AG04450 (cell line): ENCODE data around the gene PPP5C. TPM values are rescaled to one million over a fixed set of nuclear protein-coding genes. Genes with fewer than 3 reads are reported as not detected.
"Not testable (repeated sequence)": the region's sequence is repeated elsewhere in the genome, so short reads cannot be mapped to it uniquely, and the experiment has no call there.

Experiments
- CTCF ChIA-PET: fragments of 300-600, 350-600 bp; formaldehyde crosslinking; extraction: SDS; loops from one replicate; lab custom pipeline; 2022; ENCODE audit warnings: antibody characterized with exemption, inconsistent platforms; lab: Charles Lee
- POLR2A ChIA-PET: fragments of 350-600 bp; formaldehyde crosslinking; extraction: SDS; loops from one replicate; lab custom pipeline; 2021; ENCODE audit warnings: antibody characterized with exemption, inconsistent platforms; lab: Yijun Ruan, JAX
- DNase-seq: peaks from one replicate; pipeline ENCODE4 v3.0.0-alpha.2; 2011; ENCODE audit warnings: low read depth, low spot score
- H3K27ac ChIP-seq: one replicate; pipeline ENCODE4 v1.5.1; 2012; ENCODE audit warnings: low read depth, low read length, control low read depth
- H3K27me3 ChIP-seq: one replicate; pipeline ENCODE4 v1.6.0; 2012; ENCODE audit warnings: low read length; ENCODE audit not compliant: control insufficient read depth, insufficient read depth
- H3K4me3 ChIP-seq: 2 replicates; pipeline ENCODE4 v1.5.1; 2011; ENCODE audit warnings: mild to moderate bottlenecking, low read depth, low read length, control low read depth
- H3K9me3 ChIP-seq: 2 replicates; pipeline ENCODE4 v1.5.1; 2012; ENCODE audit warnings: low read length; ENCODE audit not compliant: control insufficient read depth, insufficient read depth
- polyA plus RNA-seq: library from polyadenylated mRNA; depleted of rRNA; stranded (reverse); fragments of >200 nt; gene quantifications from 2 replicates; pipeline ENCODE4 v1.2.3, GENCODE V29; 2011
- TF ChIP-seq, protein P1 (sequence below): IDR thresholded peaks from 2 replicates; pipeline ENCODE4 v1.5.1; 2011; ENCODE audit warnings: low read depth, low read length, control low read depth, inconsistent platforms

PPP5C gene
- polyA plus RNA-seq, 1 experiment = 73.7 TPM

GRCh38 chr19:46392837-46393236, 46.0 kb downstream of the PPP5C start:
- H3K4me3 ChIP-seq = no peak overlapping the region; the same call in 1 of the 2 replicates
- peak overlapping the region; percentile 78 for H3K27ac ChIP-seq
- DNase-seq = no peak
- POLR2A ChIA-PET = interaction anchor here (0.6 kb wide), 1 partner anchor 397 kb away, joined by 4 read pairs; no protein-coding TSS in a partner anchor
- peaks cover 27% of the 10 kb centered on the region for H3K9me3 ChIP-seq
- CTCF ChIA-PET = no interaction called here
- TF ChIP-seq, protein P1, sequence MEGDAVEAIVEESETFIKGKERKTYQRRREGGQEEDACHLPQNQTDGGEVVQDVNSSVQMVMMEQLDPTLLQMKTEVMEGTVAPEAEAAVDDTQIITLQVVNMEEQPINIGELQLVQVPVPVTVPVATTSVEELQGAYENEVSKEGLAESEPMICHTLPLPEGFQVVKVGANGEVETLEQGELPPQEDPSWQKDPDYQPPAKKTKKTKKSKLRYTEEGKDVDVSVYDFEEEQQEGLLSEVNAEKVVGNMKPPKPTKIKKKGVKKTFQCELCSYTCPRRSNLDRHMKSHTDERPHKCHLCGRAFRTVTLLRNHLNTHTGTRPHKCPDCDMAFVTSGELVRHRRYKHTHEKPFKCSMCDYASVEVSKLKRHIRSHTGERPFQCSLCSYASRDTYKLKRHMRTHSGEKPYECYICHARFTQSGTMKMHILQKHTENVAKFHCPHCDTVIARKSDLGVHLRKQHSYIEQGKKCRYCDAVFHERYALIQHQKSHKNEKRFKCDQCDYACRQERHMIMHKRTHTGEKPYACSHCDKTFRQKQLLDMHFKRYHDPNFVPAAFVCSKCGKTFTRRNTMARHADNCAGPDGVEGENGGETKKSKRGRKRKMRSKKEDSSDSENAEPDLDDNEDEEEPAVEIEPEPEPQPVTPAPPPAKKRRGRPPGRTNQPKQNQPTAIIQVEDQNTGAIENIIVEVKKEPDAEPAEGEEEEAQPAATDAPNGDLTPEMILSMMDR = no peak
- no peaks in the 10 kb centered on the region for H3K27me3 ChIP-seq

GRCh38 chr19:46393456-46394401, 46.8 kb downstream of the PPP5C start:
- ChIA-PET CTCF (interaction anchor here (2.3 to 3.9 kb wide), 6 partner anchors 7 to 149 kb away, joined by 13 to 103 read pairs (median 22); no protein-coding TSS in a partner anchor), POLR2A (no interaction called here)
- Histone ChIP-seq H3K9me3 (peaks cover 19% of the 10 kb centered on the region), H3K27me3 (no peaks in the 10 kb centered on the region), H3K27ac (no peak overlapping the region), H3K4me3 (no peak overlapping the region)
- DNase-seq = no peak
- TF ChIP-seq, protein P1 = no peak

- no peak for DNase-seq
- no peak overlapping the region for H3K27ac ChIP-seq
- CTCF ChIA-PET = interaction anchor here (0.8 to 3.9 kb wide), 18 partner anchors 8 to 150 kb away, joined by 3 to 103 read pairs (median 14); no protein-coding TSS in a partner anchor
These were observed 47.5 kb downstream of the PPP5C start for GRCh38 chr19:46394402-46394797.

DNA sequence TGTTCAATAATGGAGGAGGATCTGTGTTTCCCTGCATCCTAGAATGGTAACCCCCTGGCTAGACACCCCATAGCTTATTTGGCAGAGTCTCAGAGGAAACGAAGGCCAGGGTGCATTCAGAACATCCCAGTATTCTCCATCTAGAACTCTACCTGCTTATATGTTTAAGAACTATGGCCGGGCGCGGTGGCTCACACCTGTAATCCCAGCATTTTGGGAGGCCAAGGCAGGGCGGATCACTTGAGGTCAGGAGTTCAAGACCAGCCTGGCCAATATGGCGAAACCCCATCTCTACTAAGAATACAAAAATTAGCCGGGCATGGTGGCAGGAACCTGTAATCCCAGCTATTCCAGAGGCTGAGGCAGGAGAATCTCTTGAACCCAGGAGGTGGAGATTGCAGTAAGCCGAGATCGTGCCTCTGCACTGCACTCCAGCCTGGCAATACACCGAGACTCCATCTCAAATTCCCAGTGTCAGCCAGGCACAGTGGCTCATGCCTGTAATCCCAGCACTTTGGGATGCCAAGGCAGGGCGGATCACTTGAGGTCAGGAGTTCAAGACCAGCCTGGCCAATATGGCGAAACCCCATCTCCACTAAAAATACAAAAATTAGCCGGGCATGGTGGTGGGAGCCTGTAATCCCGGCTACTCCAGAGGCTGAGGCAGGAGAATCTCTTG, 51.1 kb downstream of the PPP5C start:
- DNase-seq, H3K27ac ChIP-seq, H3K9me3 ChIP-seq, H3K27me3 ChIP-seq, H3K4me3 ChIP-seq: not testable (repeated sequence)
- ChIA-PET POLR2A (interaction anchor here (0.5 kb wide), 1 partner anchor 12 kb away, joined by 4 read pairs; no protein-coding TSS in a partner anchor), CTCF (interaction anchor here (0.5 to 8.2 kb wide), 6 partner anchors 87 to 119 kb away, joined by 3 to 103 read pairs (median 20); no protein-coding TSS in a partner anchor)

More at GRCh38 chr19:46394402-46394797, 47.5 kb downstream of the PPP5C start:
- no peaks in the 10 kb centered on the region for H3K27me3 ChIP-seq
- TF ChIP-seq, protein P1 = no peak
- no peak overlapping the region for H3K4me3 ChIP-seq
- POLR2A ChIA-PET = no interaction called here
- H3K9me3 ChIP-seq = peaks cover 13% of the 10 kb centered on the region

DNA sequence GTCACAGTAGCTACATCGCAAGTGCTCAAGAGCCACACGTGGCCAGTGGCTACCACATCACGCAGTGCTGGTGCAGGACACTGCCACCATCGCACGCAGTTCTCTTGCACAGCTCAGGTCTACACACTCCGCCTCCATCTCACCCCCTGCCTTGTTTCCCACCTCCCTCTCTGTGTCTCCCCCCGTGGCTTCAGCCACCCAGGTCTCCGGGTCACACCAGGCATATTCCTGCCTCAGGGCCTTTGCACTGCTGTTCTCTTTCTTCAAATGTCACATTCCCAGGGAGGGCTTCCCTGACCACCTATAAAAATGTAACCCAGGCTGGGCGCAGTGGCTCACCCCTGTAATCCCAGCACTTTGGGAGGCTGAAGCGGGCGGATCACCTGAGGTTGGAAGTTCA, 55.8 kb downstream of the PPP5C start:
- ChIA-PET CTCF (interaction anchor here (0.6 to 8.2 kb wide), 13 partner anchors 11 to 286 kb away, joined by 3 to 66 read pairs (median 5); partner anchors contain the start of genes CCDC8 and PPP5C), POLR2A (no interaction called here)
- DNase-seq = no peak
- Histone ChIP-seq H3K27me3 (no peaks in the 10 kb centered on the region), H3K4me3 (no peak overlapping the region), H3K9me3 (no peaks in the 10 kb centered on the region; the same call in 1 of the 2 replicates), H3K27ac (no peak overlapping the region)
- TF ChIP-seq, protein P1 = no peak
